WI38 (cell line): ENCODE results near the gene GNL2.
"Not testable (repeated sequence)": the region's sequence is repeated elsewhere in the genome, so short reads cannot be mapped to it uniquely, and the experiment has no call there.

Experiments used
- H3K4me3 ChIP-seq: 2 replicates; pipeline ENCODE4 v1.5.1; 2011; ENCODE audit warnings: low read depth, mild to moderate bottlenecking, control low read depth, low read length
- TF ChIP-seq, protein P1 (sequence below): IDR thresholded peaks from 2 replicates; pipeline ENCODE4 v1.5.1; 2012; ENCODE audit warnings: low read depth, mild to moderate bottlenecking, control low read depth, low read length

The GNL2 gene

GRCh38 chr1:37596182-37596667, 488 bp upstream of the GNL2 start:
- TF ChIP-seq, protein P1, sequence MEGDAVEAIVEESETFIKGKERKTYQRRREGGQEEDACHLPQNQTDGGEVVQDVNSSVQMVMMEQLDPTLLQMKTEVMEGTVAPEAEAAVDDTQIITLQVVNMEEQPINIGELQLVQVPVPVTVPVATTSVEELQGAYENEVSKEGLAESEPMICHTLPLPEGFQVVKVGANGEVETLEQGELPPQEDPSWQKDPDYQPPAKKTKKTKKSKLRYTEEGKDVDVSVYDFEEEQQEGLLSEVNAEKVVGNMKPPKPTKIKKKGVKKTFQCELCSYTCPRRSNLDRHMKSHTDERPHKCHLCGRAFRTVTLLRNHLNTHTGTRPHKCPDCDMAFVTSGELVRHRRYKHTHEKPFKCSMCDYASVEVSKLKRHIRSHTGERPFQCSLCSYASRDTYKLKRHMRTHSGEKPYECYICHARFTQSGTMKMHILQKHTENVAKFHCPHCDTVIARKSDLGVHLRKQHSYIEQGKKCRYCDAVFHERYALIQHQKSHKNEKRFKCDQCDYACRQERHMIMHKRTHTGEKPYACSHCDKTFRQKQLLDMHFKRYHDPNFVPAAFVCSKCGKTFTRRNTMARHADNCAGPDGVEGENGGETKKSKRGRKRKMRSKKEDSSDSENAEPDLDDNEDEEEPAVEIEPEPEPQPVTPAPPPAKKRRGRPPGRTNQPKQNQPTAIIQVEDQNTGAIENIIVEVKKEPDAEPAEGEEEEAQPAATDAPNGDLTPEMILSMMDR = no peak
- peak overlapping the region; percentile 98 for H3K4me3 ChIP-seq

DNA sequence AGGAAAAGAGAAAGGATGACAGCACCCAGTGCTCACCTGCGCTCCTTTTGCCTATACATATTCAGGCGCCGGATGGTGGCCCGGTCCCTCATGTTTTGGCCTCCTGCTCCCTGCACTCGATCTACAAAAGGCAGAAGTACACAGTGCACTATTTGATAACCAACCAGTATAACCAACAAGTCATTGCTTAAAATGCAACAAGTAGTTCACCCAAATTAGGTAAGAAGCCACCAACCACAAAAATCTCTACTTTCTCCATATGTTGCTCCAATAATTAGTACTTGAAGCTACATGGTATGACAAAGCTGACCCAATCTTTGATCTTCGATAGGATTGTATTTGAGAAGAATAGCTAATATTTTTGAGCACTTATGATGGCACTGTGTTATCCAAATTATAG, 2.0 kb downstream of the GNL2 start:
- TF ChIP-seq, protein P1 = no peak
- no peak overlapping the region for H3K4me3 ChIP-seq

- no peak overlapping the region for H3K4me3 ChIP-seq
- TF ChIP-seq, protein P1 = no peak
Observed at GRCh38 chr1:37588939-37589338, 6.8 kb downstream of the GNL2 start.

DNA sequence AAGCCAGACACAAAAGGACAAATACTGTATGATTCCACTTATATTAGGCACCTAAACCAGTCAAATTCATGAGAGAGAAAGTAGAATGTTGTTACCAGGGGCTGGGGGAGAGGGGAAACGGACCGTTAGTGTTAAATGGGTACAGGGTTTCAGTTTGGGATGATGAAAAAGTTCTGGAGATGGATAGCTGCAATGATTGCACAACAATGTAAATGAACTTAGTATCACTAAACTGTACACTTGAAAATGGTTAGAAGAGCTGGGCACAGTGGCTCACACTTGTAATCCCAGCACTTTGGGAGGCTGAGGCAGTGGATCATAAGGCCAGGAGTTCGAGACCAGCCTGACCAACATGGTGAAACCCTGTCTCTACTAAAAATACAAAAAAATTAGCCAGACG, 11.2 kb downstream of the GNL2 start:
- not testable (repeated sequence) for H3K4me3 ChIP-seq

GRCh38 chr1:37575692-37576091, 20.0 kb downstream of the GNL2 start:
- no peak overlapping the region for H3K4me3 ChIP-seq
- TF ChIP-seq, protein P1 = no peak

GRCh38 chr1:37574834-37575480, 20.8 kb downstream of the GNL2 start:
- no peak overlapping the region for H3K4me3 ChIP-seq
- TF ChIP-seq, protein P1 = no peak

- TF ChIP-seq, protein P1 = no peak
- H3K4me3 ChIP-seq = no peak overlapping the region
Observed at GRCh38 chr1:37570528-37571334, 25.0 kb downstream of the GNL2 start.
